ENCODE measurements around the gene ACP5. TPM values are rescaled to one million over a fixed set of nuclear protein-coding genes. Genes with fewer than 3 reads are reported as not detected.
A peak's percentile ranks its signal among the peaks of the same experiment; 100 is the strongest.

The ACP5 gene
- total and polyA plus RNA-seq, 10 of the 15 experiments (the other 5 are each of a cell fraction or from before 2014, with no cell fraction given): 1.0 to 73.4 (median 36.8) TPM

DNA sequence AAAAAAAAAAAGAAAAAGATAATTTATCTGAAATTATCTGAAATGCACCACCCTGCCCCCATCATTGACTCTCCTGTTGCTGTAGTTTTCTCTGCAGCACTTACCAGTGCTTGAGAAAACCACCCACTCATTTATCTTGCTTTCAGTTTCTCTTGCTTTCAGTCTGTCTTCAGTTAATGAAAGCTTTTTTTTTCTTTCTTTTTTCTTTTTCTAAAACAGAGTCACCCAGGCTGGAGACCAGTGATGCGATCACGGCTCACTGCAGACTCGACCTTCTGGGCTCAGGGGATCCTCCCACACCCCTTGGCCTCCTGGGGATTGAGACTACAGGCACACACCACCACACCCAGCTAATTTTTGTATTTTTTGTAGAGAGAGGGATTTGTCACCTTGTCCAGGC is 4.3 kb upstream of the ACP5 start (continued):
- TF ChIP-seq E4F1 (IDR thresholded peaks at IDR 0.05; ENCODE audit: borderline replicate concordance, partially characterized antibody) (no peak), BHLHE40 (IDR thresholded peaks at IDR 0.05; ENCODE audit: borderline replicate concordance in 1 of 2, low read depth in 2 of 2, low read length in 1 of 2) (peak; percentile 43 to 46; a peak in 3 of 4 replicates), NBN (IDR thresholded peaks at IDR 0.05) (peak; percentile 96), SMARCA5 (IDR thresholded peaks at IDR 0.05) (no peak), GABPA (IDR thresholded peaks at IDR 0.05; ENCODE audit: low read depth) (no peak), POU2F2 (IDR thresholded peaks at IDR 0.05; ENCODE audit: borderline replicate concordance, low read depth, low read length) (peak; percentile 50; the same call in 1 of the 3 replicates), ESRRA (IDR thresholded peaks at IDR 0.05; ENCODE audit: low read length) (no peak), RUNX3 (IDR thresholded peaks at IDR 0.05; ENCODE audit: low read length) (peak; percentile 58; the same call in 1 of the 2 replicates), RELA (IDR thresholded peaks at IDR 0.05; ENCODE audit: borderline replicate concordance, partially characterized antibody) (no peak), BACH1 (IDR thresholded peaks at IDR 0.05; ENCODE audit: borderline replicate concordance) (no peak), NFYA (IDR thresholded peaks at IDR 0.05; ENCODE audit: borderline replicate concordance, low read depth, low read length) (no peak), POLR2A (IDR thresholded peaks at IDR 0.05; ENCODE audit: low read depth, low read length) (no peak), CHD1 (IDR thresholded peaks at IDR 0.05; ENCODE audit: low read depth, low read length) (no peak), ZBED1 (IDR thresholded peaks at IDR 0.05; ENCODE audit: borderline replicate concordance) (no peak), MTA3 (IDR thresholded peaks at IDR 0.05; ENCODE audit: borderline replicate concordance, low read length) (no peak), MXI1 (IDR thresholded peaks at IDR 0.05; ENCODE audit: low read depth, low read length) (no peak), IRF3 (IDR thresholded peaks at IDR 0.05) (no peak), FOXM1 (IDR thresholded peaks at IDR 0.05; ENCODE audit: low read depth, low read length) (peak; percentile 12; the same call in 1 of the 2 replicates), NR2F1 (conservative IDR thresholded peaks at IDR 0.05) (peak; percentile 85), MAX (IDR thresholded peaks at IDR 0.05; ENCODE audit: low read depth, low read length) (no peak)
- TF ChIP-seq, protein P1, sequence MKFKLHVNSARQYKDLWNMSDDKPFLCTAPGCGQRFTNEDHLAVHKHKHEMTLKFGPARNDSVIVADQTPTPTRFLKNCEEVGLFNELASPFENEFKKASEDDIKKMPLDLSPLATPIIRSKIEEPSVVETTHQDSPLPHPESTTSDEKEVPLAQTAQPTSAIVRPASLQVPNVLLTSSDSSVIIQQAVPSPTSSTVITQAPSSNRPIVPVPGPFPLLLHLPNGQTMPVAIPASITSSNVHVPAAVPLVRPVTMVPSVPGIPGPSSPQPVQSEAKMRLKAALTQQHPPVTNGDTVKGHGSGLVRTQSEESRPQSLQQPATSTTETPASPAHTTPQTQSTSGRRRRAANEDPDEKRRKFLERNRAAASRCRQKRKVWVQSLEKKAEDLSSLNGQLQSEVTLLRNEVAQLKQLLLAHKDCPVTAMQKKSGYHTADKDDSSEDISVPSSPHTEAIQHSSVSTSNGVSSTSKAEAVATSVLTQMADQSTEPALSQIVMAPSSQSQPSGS (IDR thresholded peaks at IDR 0.05; ENCODE audit: low read length): peak; percentile 69
- TF ChIP-seq, protein P2, sequence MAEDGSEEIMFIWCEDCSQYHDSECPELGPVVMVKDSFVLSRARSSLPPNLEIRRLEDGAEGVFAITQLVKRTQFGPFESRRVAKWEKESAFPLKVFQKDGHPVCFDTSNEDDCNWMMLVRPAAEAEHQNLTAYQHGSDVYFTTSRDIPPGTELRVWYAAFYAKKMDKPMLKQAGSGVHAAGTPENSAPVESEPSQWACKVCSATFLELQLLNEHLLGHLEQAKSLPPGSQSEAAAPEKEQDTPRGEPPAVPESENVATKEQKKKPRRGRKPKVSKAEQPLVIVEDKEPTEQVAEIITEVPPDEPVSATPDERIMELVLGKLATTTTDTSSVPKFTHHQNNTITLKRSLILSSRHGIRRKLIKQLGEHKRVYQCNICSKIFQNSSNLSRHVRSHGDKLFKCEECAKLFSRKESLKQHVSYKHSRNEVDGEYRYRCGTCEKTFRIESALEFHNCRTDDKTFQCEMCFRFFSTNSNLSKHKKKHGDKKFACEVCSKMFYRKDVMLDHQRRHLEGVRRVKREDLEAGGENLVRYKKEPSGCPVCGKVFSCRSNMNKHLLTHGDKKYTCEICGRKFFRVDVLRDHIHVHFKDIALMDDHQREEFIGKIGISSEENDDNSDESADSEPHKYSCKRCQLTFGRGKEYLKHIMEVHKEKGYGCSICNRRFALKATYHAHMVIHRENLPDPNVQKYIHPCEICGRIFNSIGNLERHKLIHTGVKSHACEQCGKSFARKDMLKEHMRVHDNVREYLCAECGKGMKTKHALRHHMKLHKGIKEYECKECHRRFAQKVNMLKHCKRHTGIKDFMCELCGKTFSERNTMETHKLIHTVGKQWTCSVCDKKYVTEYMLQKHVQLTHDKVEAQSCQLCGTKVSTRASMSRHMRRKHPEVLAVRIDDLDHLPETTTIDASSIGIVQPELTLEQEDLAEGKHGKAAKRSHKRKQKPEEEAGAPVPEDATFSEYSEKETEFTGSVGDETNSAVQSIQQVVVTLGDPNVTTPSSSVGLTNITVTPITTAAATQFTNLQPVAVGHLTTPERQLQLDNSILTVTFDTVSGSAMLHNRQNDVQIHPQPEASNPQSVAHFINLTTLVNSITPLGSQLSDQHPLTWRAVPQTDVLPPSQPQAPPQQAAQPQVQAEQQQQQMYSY (CRISPR knock-in tag; IDR thresholded peaks at IDR 0.05): no peak
- TF ChIP-seq, protein P3, sequence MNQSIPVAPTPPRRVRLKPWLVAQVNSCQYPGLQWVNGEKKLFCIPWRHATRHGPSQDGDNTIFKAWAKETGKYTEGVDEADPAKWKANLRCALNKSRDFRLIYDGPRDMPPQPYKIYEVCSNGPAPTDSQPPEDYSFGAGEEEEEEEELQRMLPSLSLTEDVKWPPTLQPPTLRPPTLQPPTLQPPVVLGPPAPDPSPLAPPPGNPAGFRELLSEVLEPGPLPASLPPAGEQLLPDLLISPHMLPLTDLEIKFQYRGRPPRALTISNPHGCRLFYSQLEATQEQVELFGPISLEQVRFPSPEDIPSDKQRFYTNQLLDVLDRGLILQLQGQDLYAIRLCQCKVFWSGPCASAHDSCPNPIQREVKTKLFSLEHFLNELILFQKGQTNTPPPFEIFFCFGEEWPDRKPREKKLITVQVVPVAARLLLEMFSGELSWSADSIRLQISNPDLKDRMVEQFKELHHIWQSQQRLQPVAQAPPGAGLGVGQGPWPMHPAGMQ (IDR thresholded peaks at IDR 0.05; ENCODE audit: borderline replicate concordance): no peak
